Jurkat, Clone E6-1 (cell line): ENCODE results near the gene MFAP3L.
A peak's percentile ranks its signal among the peaks of the same experiment; 100 is the strongest.

Experiments used
- DNase-seq: peaks from one replicate; pipeline ENCODE4 v3.0.0-alpha.2; 2011; ENCODE audit warnings: low read depth, low spot score
- H3K4me3 ChIP-seq: 2 replicates; pipeline ENCODE4 v1.5.1; 2011; ENCODE audit warnings: mild to moderate bottlenecking, low read length, control low read depth, moderate library complexity

Gene MFAP3L

GRCh38 chr4:170027181-170027829, 1.1 kb upstream of the MFAP3L start:
- H3K4me3 ChIP-seq = peak overlapping the region; percentile 72

GRCh38 chr4:170025523-170026252, 507 bp downstream of the MFAP3L start:
- DNase-seq = no peak
- H3K4me3 ChIP-seq = peak overlapping the region; percentile 30

More at GRCh38 chr4:170027181-170027829, 1.1 kb upstream of the MFAP3L start:
- peak; percentile 95 for DNase-seq

- H3K4me3 ChIP-seq = no peak overlapping the region
- DNase-seq = no peak
These were observed 4.0 kb downstream of the MFAP3L start for GRCh38 chr4:170022211-170022610.

GRCh38 chr4:170017252-170017651, 8.9 kb downstream of the MFAP3L start:
- no peak for DNase-seq
- H3K4me3 ChIP-seq = no peak overlapping the region

GRCh38 chr4:170015285-170015684, 10.9 kb downstream of the MFAP3L start:
- H3K4me3 ChIP-seq = no peak overlapping the region
- DNase-seq = no peak

- DNase-seq = no peak
- H3K4me3 ChIP-seq = no peak overlapping the region
These were observed 11.7 kb downstream of the MFAP3L start for GRCh38 chr4:170014359-170015011.

GRCh38 chr4:170012629-170012958, 13.6 kb downstream of the MFAP3L start:
- no peak overlapping the region for H3K4me3 ChIP-seq
- no peak for DNase-seq

- DNase-seq = no peak
- H3K4me3 ChIP-seq = no peak overlapping the region
These were observed 14.1 kb downstream of the MFAP3L start for GRCh38 chr4:170011921-170012628.

- H3K4me3 ChIP-seq = no peak overlapping the region
- no peak for DNase-seq
These were observed 16.9 kb downstream of the MFAP3L start for GRCh38 chr4:170009291-170009690.

- no peak for DNase-seq
- H3K4me3 ChIP-seq = no peak overlapping the region
These were observed 17.4 kb downstream of the MFAP3L start for GRCh38 chr4:170008801-170009200.

GRCh38 chr4:170008371-170008770, 17.8 kb downstream of the MFAP3L start:
- no peak for DNase-seq
- H3K4me3 ChIP-seq = no peak overlapping the region

- DNase-seq = no peak
- H3K4me3 ChIP-seq = no peak overlapping the region
These were observed 19.1 kb downstream of the MFAP3L start for GRCh38 chr4:170007113-170007512.

- DNase-seq = no peak
- no peak overlapping the region for H3K4me3 ChIP-seq
These were observed 20.7 kb downstream of the MFAP3L start for GRCh38 chr4:170005472-170005871.

GRCh38 chr4:170004651-170005295, 21.4 kb downstream of the MFAP3L start:
- H3K4me3 ChIP-seq = no peak overlapping the region
- no peak for DNase-seq

GRCh38 chr4:170003071-170004070, 22.8 kb downstream of the MFAP3L start:
- DNase-seq = no peak

GRCh38 chr4:170001745-170002267, 24.4 kb downstream of the MFAP3L start:
- H3K4me3 ChIP-seq = no peak overlapping the region
- no peak for DNase-seq

More at GRCh38 chr4:170003071-170004070, 22.8 kb downstream of the MFAP3L start:
- H3K4me3 ChIP-seq = no peak overlapping the region

- no peak overlapping the region for H3K4me3 ChIP-seq
- no peak for DNase-seq
These were observed 25.0 kb downstream of the MFAP3L start for GRCh38 chr4:170001011-170001744.
